Stomach (tissue), 9 donors: ENCODE measurements around the gene LRP1. TPM values are rescaled to one million over a fixed set of nuclear protein-coding genes. Genes with fewer than 3 reads are reported as not detected.

Source experiments
- DNase-seq, 2 donors: peaks; one replicate each; pipeline versions ENCODE4 v3.0.0 to v3.0.0-alpha.2; 2013 to 2019
- H3K27ac ChIP-seq, 5 donors: fragments of 200-600 bp in 4 of 5; sonication (generic) in 4 of 5; one replicate each; pipeline ENCODE4 v1.5.1; 2013 to 2019; ENCODE audit warnings: mild to moderate bottlenecking in 1 of 5, moderate library complexity in 1 of 5
- H3K27me3 ChIP-seq, 3 donors: fragments of 200-600 bp; sonication (generic); one replicate each; pipeline ENCODE4 v1.5.1; 2017 to 2019; ENCODE audit warnings: mixed run types in 1 of 3
- H3K36me3 ChIP-seq, 4 donors: fragments of 200-600 bp; sonication (generic); 1 replicate in 3 of 4; 2 replicates in 1 of 4; pipeline ENCODE4 v1.5.1; 2016 to 2019
- H3K4me1 ChIP-seq, 4 donors: fragments of 200-600 bp; sonication (generic); one replicate each; pipeline ENCODE4 v1.5.1; 2016 to 2019
- H3K4me3 ChIP-seq, 4 donors: fragments of 200-600 bp; sonication (generic) in 3 of 4; one replicate each; pipeline ENCODE4 v1.5.1; 2016 to 2019; ENCODE audit warnings: mild to moderate bottlenecking in 1 of 4
- H3K9me3 ChIP-seq, 4 donors: fragments of 200-600 bp; sonication (generic); one replicate each; pipeline ENCODE4 v1.5.1; 2016 to 2019
- EP300 ChIP-seq: sonication (generic); formaldehyde crosslinking; IDR thresholded peaks from one replicate; pipeline ENCODE4 v1.6.1; 2017; ENCODE audit warnings: antibody characterized with exemption
- POLR2A ChIP-seq, 4 donors: fragments of 450-650 bp; IDR thresholded peaks; one replicate each; pipeline ENCODE4 v1.6.1; 2016; ENCODE audit warnings: antibody characterized with exemption in 4 of 4, control low read depth in 2 of 4, mild to moderate bottlenecking in 1 of 4, moderate library complexity in 1 of 4
- POLR2AphosphoS5 ChIP-seq, 3 donors: sonication (generic); formaldehyde crosslinking; IDR thresholded peaks; one replicate each; pipeline ENCODE4 v1.6.1; 2016; ENCODE audit warnings: antibody characterized with exemption in 3 of 3
- WGBS, 5 donors: extraction: QIAGEN DNeasy Blood & Tissue Kit in 3 of 5; methylation state at CpG; one replicate each; pipeline versions ENCODE4 v1.1.5 to v1.1.7; 2013 to 2018; 5-methylcytosine and 5-hydroxymethylcytosine counted together
- intact Hi-C: fragments of 100-400 bp; cut with DNase I; formaldehyde crosslinking; loops from one replicate; pipeline ENCODE4 v1.15.1; 2023; ENCODE audit warnings: low total_unique reads
- polyA plus RNA-seq, 3 donors: library from polyadenylated mRNA; stranded (reverse); fragments of 200-250 nt; gene quantifications; one replicate each; pipeline ENCODE4 v1.2.3, GENCODE V29; 2013
- total RNA-seq, 5 donors: library from RNA; depleted of rRNA; stranded (reverse); fragments of >200 nt; gene quantifications; one replicate each; pipeline versions ENCODE4 v1.1.0 to v1.2.3, GENCODE V29; 2014 to 2016
- TF ChIP-seq, protein P1 (sequence below), 7 experiments: fragments of 450-650 bp in 4 of 7; fragments of 200-600 bp in 3 of 7; sonication (generic) in 3 of 7; IDR thresholded peaks; one replicate each; pipeline ENCODE4 v1.5.1; 2016 to 2019; ENCODE audit warnings: antibody characterized with exemption in 7 of 7, control low read depth in 2 of 7, mild to moderate bottlenecking in 1 of 7
- donor health status: healthy with polysubstance abuse.
- donor health status: Bipolar disorder and iron deficiency.
- donor health status: healthy.

LRP1 gene
- total and polyA plus RNA-seq, 8 donors: 13.5 to 510 (median 100) TPM

DNA sequence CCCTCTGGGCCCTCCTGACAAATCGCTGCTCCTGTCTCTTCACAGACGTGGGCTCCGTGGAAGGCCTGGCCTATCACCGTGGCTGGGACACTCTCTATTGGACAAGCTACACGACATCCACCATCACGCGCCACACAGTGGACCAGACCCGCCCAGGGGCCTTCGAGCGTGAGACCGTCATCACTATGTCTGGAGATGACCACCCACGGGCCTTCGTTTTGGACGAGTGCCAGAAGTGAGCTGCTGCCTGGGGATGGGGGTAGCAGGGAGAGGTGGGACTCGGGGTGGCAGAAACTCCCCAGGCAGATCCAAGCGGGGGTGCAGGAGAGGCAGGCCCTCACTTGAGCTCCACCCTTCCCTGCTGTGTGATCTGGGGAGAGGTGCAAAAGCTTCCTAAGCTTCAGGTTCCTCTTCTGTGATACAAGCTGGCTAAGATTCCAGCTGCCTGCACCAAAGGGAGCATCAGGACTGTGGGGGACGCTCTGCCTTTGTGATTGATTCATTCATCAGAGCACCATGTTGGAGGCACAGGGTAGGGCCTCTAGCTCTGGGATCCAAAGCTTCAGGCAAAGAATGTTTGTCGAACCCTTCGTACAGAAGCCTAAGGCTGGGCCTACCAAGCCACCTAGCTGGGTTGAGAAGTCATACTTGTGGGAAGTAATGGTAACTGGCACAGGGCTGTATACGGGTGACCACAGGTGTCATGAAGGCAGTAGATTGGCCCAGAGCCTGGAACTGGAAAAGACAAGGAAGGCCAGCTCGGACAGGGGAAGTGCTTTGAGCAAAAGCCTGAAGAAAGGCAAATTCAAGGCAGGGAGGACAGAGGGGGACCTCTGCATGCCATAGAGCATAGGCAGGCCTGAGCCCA lies 59.2 kb downstream of the LRP1 start:
- Histone ChIP-seq H3K4me3 (no peak overlapping the region), H3K27ac (no peak overlapping the region), H3K36me3 (peaks cover 75 to 94% (median 92%) of the 10 kb centered on the region in 4 donors), H3K9me3 (no peaks in the 10 kb centered on the region), H3K27me3 (no peaks in the 10 kb centered on the region), H3K4me1 (no peaks in the 10 kb centered on the region)
- intact Hi-C loops: no loop called here
- TF ChIP-seq EP300: no peak
- TF ChIP-seq POLR2A (IDR thresholded peaks at IDR 0.05): no peak
- TF ChIP-seq POLR2AphosphoS5 (IDR thresholded peaks at IDR 0.05): no peak
- TF ChIP-seq, protein P1, sequence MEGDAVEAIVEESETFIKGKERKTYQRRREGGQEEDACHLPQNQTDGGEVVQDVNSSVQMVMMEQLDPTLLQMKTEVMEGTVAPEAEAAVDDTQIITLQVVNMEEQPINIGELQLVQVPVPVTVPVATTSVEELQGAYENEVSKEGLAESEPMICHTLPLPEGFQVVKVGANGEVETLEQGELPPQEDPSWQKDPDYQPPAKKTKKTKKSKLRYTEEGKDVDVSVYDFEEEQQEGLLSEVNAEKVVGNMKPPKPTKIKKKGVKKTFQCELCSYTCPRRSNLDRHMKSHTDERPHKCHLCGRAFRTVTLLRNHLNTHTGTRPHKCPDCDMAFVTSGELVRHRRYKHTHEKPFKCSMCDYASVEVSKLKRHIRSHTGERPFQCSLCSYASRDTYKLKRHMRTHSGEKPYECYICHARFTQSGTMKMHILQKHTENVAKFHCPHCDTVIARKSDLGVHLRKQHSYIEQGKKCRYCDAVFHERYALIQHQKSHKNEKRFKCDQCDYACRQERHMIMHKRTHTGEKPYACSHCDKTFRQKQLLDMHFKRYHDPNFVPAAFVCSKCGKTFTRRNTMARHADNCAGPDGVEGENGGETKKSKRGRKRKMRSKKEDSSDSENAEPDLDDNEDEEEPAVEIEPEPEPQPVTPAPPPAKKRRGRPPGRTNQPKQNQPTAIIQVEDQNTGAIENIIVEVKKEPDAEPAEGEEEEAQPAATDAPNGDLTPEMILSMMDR (IDR thresholded peaks at IDR 0.05): no peak
- 69 to 81% (median 75%) methylated on average over 21 of the region's 21 CpGs for WGBS, 5 donors
- no peak for DNase-seq

DNA sequence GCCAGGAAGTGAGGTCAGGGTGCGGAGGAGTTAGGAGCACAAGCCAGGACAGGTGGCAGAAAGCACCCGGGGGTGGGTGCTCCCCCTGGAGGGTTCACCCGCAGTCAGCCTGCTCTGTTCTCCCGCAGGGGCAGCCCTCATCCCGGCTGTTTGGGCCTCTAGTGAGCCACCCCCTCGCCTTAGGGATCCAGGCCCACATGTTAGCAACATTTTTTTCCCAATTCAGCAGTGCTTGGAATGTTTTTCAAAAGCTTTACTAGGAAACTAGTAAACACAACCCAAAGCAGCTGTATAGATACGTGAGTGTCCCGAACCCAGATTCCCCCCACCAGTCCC lies 59.8 kb downstream of the LRP1 start:
- no peaks in the 10 kb centered on the region for H3K27me3 ChIP-seq
- intact Hi-C loops: no loop called here
- no peaks in the 10 kb centered on the region for H3K4me1 ChIP-seq
- 74 to 86% (median 82%) methylated on average over 7 to 8 of the region's 8 CpGs for WGBS, 5 donors
- H3K36me3 ChIP-seq: peaks cover 81 to 100% (median 98%) of the 10 kb centered on the region in 4 donors
- no peak overlapping the region for H3K4me3 ChIP-seq
- TF ChIP-seq POLR2A (IDR thresholded peaks at IDR 0.05): no peak
- no peak for TF ChIP-seq POLR2AphosphoS5 (IDR thresholded peaks at IDR 0.05)
- TF ChIP-seq EP300: no peak
- TF ChIP-seq, protein P1 (IDR thresholded peaks at IDR 0.05): no peak
- no peak for DNase-seq
- H3K27ac ChIP-seq: no peak overlapping the region
- no peaks in the 10 kb centered on the region for H3K9me3 ChIP-seq

DNA sequence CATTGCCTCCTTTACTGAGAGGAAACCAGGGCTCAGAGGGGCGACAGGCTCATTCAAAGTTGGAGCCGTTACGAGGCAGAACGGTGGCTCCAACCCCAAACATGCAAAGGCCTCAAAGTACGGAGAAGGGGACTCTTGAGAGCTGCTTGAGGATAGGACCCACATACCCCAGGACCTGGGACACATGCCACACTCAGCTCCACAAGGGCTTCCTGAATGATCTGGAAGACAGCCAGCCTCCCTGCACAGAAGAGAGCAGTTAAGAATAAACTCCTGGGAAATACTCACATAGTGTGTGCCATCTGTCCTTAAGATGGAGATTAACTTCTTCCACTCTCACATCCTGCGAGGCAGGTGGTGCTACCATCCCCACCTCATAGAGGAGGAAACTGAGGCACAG lies 61.8 kb downstream of the LRP1 start:
- intact Hi-C loops: no loop called here
- Histone ChIP-seq H3K36me3 (peaks cover 79 to 100% (median 100%) of the 10 kb centered on the region in 4 donors), H3K9me3 (no peaks in the 10 kb centered on the region), H3K4me1 (no peaks in the 10 kb centered on the region), H3K4me3 (no peak overlapping the region), H3K27ac (no peak overlapping the region), H3K27me3 (no peaks in the 10 kb centered on the region)
- 76 to 86% (median 81%) methylated on average over 6 of the region's 6 CpGs for WGBS, 5 donors
- DNase-seq: no peak
- TF ChIP-seq, protein P1 (IDR thresholded peaks at IDR 0.05): no peak
- TF ChIP-seq EP300 (no peak), POLR2A (IDR thresholded peaks at IDR 0.05) (no peak), POLR2AphosphoS5 (IDR thresholded peaks at IDR 0.05) (no peak)

DNA sequence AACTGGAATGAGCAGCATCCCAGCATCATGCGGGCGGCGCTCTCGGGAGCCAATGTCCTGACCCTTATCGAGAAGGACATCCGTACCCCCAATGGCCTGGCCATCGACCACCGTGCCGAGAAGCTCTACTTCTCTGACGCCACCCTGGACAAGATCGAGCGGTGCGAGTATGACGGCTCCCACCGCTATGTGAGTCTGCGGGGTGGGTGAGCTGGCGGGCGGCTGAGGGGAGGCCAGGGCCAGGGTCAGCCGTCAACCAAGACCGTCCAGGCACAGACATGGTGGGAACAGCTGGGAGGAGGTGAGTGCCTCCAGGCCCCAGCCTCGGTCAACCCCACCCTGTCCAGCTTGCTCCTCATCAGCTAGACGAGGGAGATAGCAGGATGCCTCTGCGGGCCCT lies 62.5 kb downstream of the LRP1 start:
- Histone ChIP-seq H3K27me3 (no peaks in the 10 kb centered on the region), H3K36me3 (peaks cover 79 to 100% (median 100%) of the 10 kb centered on the region in 4 donors), H3K27ac (no peak overlapping the region), H3K4me1 (no peaks in the 10 kb centered on the region), H3K9me3 (no peaks in the 10 kb centered on the region), H3K4me3 (no peak overlapping the region)
- no peak for DNase-seq
- no peak for TF ChIP-seq POLR2A (IDR thresholded peaks at IDR 0.05)
- TF ChIP-seq, protein P1 (IDR thresholded peaks at IDR 0.05): no peak
- TF ChIP-seq EP300: no peak
- no peak for TF ChIP-seq POLR2AphosphoS5 (IDR thresholded peaks at IDR 0.05)
- 92 to 98% (median 95%) methylated on average over 16 to 23 of the region's 23 CpGs for WGBS, 5 donors
- intact Hi-C loops: no loop called here
